Gastroesophageal sphincter (tissue), 4 donors: ENCODE measurements around the gene GLTP. TPM values are rescaled to one million over a fixed set of nuclear protein-coding genes. Genes with fewer than 3 reads are reported as not detected.

Experiments used
- ATAC-seq: fragments of 150-250 bp; one replicate; pipeline ENCODE4 v1.9.1; 2016; ENCODE audit warnings: mild to moderate bottlenecking, moderate library complexity
- H3K27ac ChIP-seq, 4 donors: fragments of 200-600 bp; sonication (generic) in 3 of 4; 1 replicate in 3 of 4; 2 replicates in 1 of 4; pipeline ENCODE4 v1.5.1; 2016 to 2019
- H3K27me3 ChIP-seq: fragments of 200-600 bp; sonication (generic); one replicate; pipeline ENCODE4 v1.5.1; 2019
- H3K36me3 ChIP-seq, 2 donors: fragments of 200-600 bp; sonication (generic); one replicate each; pipeline ENCODE4 v1.5.1; 2019; ENCODE audit warnings: control low read depth in 1 of 2
- H3K4me1 ChIP-seq, 3 donors: fragments of 200-600 bp; sonication (generic); 1 replicate in 2 of 3; 2 replicates in 1 of 3; pipeline ENCODE4 v1.5.1; 2016 to 2019; ENCODE audit warnings: control low read depth in 2 of 3
- H3K4me3 ChIP-seq, 2 donors: fragments of 200-600 bp; sonication (generic); one replicate each; pipeline ENCODE4 v1.5.1; 2019; ENCODE audit warnings: mild to moderate bottlenecking in 1 of 2, moderate library complexity in 1 of 2
- H3K9me3 ChIP-seq, 3 donors: fragments of 200-600 bp; sonication (generic); one replicate each; pipeline ENCODE4 v1.5.1; 2017 to 2019; ENCODE audit warnings: control low read depth in 2 of 3
- CTCF ChIP-seq, 4 experiments: fragments of 200-600 bp in 2 of 4; fragments of 450-650 bp in 2 of 4; sonication (generic) in 1 of 4; IDR thresholded peaks; one replicate each; pipeline ENCODE4 v1.5.1; 2017 to 2019; ENCODE audit warnings: antibody characterized with exemption in 4 of 4, mild to moderate bottlenecking in 2 of 4, moderate library complexity in 2 of 4
- EP300 ChIP-seq: sonication (generic); formaldehyde crosslinking; IDR thresholded peaks from one replicate; pipeline ENCODE4 v1.6.1; 2017; ENCODE audit warnings: antibody characterized with exemption, mild to moderate bottlenecking
- POLR2A ChIP-seq, 2 donors: fragments of 450-650 bp; IDR thresholded peaks; one replicate each; pipeline ENCODE4 v1.6.1; 2017; ENCODE audit warnings: antibody characterized with exemption in 2 of 2, mild to moderate bottlenecking in 2 of 2, moderate library complexity in 1 of 2
- POLR2AphosphoS5 ChIP-seq: sonication (generic); formaldehyde crosslinking; IDR thresholded peaks from one replicate; pipeline ENCODE4 v1.6.1; 2017; ENCODE audit warnings: antibody characterized with exemption
- WGBS, 2 donors: methylation state at CpG; one replicate each; pipeline ENCODE4 v1.1.5; 2018; ENCODE audit warnings: low coverage in 1 of 2; 5-methylcytosine and 5-hydroxymethylcytosine counted together
- total RNA-seq, 4 donors: library from RNA; depleted of rRNA; stranded (reverse); fragments of >200 nt; gene quantifications; one replicate each; pipeline ENCODE4 v1.1.0, GENCODE V29; 2016

GLTP gene
- total RNA-seq, 4 donors from 2014 or later: 35.2 to 70.3 (median 51.8) TPM

- H3K4me3 ChIP-seq: no peak overlapping the region
- ATAC-seq: no peak
- no peaks in the 10 kb centered on the region for H3K27me3 ChIP-seq
- no peak overlapping the region for H3K27ac ChIP-seq
- no peak for TF ChIP-seq POLR2A (IDR thresholded peaks at IDR 0.05)
- TF ChIP-seq EP300: no peak
- no peak for TF ChIP-seq POLR2AphosphoS5
- no peak for TF ChIP-seq CTCF (IDR thresholded peaks at IDR 0.05)
- no peaks in the 10 kb centered on the region for H3K9me3 ChIP-seq
- 54 to 56% methylated on average over 3 to 6 of the region's 7 CpGs for WGBS, 2 donors
- peaks cover 0 to 16% of the 10 kb centered on the region in 2 donors for H3K36me3 ChIP-seq
- H3K4me1 ChIP-seq: peaks cover 0 to 9% (median 0%) of the 10 kb centered on the region in 3 donors
Observed at GRCh38 chr12:109847142-109847735, 33.1 kb downstream of the GLTP start.

GRCh38 chr12:109845824-109846205 lies 34.5 kb downstream of the GLTP start:
- Histone ChIP-seq H3K27ac (no peak overlapping the region), H3K4me1 (peaks cover 0 to 9% (median 0%) of the 10 kb centered on the region in 3 donors), H3K36me3 (peaks cover 0 to 5% of the 10 kb centered on the region in 2 donors), H3K9me3 (no peaks in the 10 kb centered on the region), H3K4me3 (peak overlapping the region in 1 of 2 donors; percentile 31), H3K27me3 (no peaks in the 10 kb centered on the region)
- no peak for TF ChIP-seq EP300
- TF ChIP-seq CTCF (IDR thresholded peaks at IDR 0.05): no peak
- no peak for TF ChIP-seq POLR2AphosphoS5
- TF ChIP-seq POLR2A (IDR thresholded peaks at IDR 0.05): no peak
- ATAC-seq: no peak
- WGBS, 2 donors: 84 to 85% methylated on average over 4 to 5 of the region's 7 CpGs

GRCh38 chr12:109844983-109845823 lies 35.1 kb downstream of the GLTP start:
- Histone ChIP-seq H3K4me3 (peak overlapping the region in 1 of 2 donors; percentile 31), H3K27ac (no peak overlapping the region), H3K27me3 (no peaks in the 10 kb centered on the region), H3K36me3 (no peaks in the 10 kb centered on the region), H3K9me3 (no peaks in the 10 kb centered on the region), H3K4me1 (peaks cover 0 to 9% (median 0%) of the 10 kb centered on the region in 3 donors)
- peak; percentile 93 for ATAC-seq
- TF ChIP-seq POLR2A (IDR thresholded peaks at IDR 0.05) (no peak), POLR2AphosphoS5 (no peak), CTCF (IDR thresholded peaks at IDR 0.05) (peak in 3 of 4 experiments; percentile 82 to 100 (median 94)), EP300 (no peak)
- WGBS, 2 donors: 29 to 57% methylated on average over 4 to 6 of the region's 30 CpGs

- Histone ChIP-seq H3K36me3 (no peaks in the 10 kb centered on the region), H3K4me3 (no peak overlapping the region), H3K27ac (no peak overlapping the region), H3K9me3 (no peaks in the 10 kb centered on the region), H3K4me1 (peaks cover 0 to 9% (median 0%) of the 10 kb centered on the region in 3 donors), H3K27me3 (no peaks in the 10 kb centered on the region)
- TF ChIP-seq EP300 (no peak), POLR2AphosphoS5 (no peak), POLR2A (IDR thresholded peaks at IDR 0.05) (no peak), CTCF (IDR thresholded peaks at IDR 0.05) (no peak)
- no peak for ATAC-seq
- WGBS, 2 donors: 73 to 76% methylated on average over 3 to 5 of the region's 5 CpGs
Observed at GRCh38 chr12:109844091-109844490, 36.2 kb downstream of the GLTP start.
